ENCODE results near the gene CGNL1.

Gene CGNL1, protein sequence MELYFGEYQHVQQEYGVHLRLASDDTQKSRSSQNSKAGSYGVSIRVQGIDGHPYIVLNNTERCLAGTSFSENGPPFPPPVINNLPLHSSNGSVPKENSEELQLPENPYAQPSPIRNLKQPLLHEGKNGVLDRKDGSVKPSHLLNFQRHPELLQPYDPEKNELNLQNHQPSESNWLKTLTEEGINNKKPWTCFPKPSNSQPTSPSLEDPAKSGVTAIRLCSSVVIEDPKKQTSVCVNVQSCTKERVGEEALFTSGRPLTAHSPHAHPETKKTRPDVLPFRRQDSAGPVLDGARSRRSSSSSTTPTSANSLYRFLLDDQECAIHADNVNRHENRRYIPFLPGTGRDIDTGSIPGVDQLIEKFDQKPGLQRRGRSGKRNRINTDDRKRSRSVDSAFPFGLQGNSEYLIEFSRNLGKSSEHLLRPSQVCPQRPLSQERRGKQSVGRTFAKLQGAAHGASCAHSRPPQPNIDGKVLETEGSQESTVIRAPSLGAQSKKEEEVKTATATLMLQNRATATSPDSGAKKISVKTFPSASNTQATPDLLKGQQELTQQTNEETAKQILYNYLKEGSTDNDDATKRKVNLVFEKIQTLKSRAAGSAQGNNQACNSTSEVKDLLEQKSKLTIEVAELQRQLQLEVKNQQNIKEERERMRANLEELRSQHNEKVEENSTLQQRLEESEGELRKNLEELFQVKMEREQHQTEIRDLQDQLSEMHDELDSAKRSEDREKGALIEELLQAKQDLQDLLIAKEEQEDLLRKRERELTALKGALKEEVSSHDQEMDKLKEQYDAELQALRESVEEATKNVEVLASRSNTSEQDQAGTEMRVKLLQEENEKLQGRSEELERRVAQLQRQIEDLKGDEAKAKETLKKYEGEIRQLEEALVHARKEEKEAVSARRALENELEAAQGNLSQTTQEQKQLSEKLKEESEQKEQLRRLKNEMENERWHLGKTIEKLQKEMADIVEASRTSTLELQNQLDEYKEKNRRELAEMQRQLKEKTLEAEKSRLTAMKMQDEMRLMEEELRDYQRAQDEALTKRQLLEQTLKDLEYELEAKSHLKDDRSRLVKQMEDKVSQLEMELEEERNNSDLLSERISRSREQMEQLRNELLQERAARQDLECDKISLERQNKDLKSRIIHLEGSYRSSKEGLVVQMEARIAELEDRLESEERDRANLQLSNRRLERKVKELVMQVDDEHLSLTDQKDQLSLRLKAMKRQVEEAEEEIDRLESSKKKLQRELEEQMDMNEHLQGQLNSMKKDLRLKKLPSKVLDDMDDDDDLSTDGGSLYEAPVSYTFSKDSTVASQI

GRCh38 chr15:57375827-57376695 lies at the start of gene CGNL1:
TSS of gene CGNL1 (plus strand) at chr15:57376505. CDS start at chr15:57438000, 61,495 bp downstream.
- DNase-seq (ENCODE audit: low read depth): no peak

- no peak for DNase-seq (ENCODE audit: low read depth)
These were observed 48.3 kb upstream of the CGNL1 start for GRCh38 chr15:57327985-57328471.

GRCh38 chr15:57328479-57328878 lies 47.8 kb upstream of the CGNL1 start:
- no peak for DNase-seq (ENCODE audit: low read depth)

GRCh38 chr15:57328897-57329296 lies 47.4 kb upstream of the CGNL1 start:
- DNase-seq (ENCODE audit: low read depth): no peak

GRCh38 chr15:57329582-57330367 lies 46.5 kb upstream of the CGNL1 start:
- DNase-seq (ENCODE audit: low read depth): no peak

DNA sequence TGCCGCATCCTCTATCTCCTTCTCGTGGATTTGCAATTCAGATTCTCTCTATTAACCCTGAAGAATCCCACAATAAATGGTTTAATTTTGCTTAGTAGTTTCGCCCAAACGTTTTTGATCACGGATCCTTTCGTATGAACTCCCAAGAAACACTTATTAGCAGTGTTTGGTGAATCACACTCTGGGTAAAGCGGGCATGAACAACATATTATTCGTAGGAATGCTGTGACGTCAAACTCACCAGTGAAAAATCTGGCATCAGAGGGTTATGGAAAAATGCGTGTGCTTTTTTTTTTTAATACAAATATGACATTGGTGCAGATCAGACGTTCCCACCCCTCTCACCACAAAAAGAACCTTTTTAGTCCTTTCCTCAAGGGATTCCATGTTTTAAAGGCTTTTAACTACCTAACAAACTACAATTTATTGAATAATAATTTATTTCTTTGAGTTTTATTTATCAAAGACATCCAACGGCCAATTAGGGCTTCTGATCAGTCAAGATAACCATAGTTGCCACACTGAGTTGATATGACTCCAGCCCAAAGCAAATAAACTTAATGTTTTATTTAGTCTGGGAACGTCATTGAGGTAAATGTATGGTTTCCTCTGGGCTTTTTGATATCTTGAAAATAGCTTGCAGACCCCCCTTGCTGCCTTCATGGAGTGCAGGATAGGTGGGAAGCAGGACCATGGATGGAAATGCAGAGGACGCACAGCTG lies 45.5 kb upstream of the CGNL1 start:
- DNase-seq (ENCODE audit: low read depth): no peak

DNA sequence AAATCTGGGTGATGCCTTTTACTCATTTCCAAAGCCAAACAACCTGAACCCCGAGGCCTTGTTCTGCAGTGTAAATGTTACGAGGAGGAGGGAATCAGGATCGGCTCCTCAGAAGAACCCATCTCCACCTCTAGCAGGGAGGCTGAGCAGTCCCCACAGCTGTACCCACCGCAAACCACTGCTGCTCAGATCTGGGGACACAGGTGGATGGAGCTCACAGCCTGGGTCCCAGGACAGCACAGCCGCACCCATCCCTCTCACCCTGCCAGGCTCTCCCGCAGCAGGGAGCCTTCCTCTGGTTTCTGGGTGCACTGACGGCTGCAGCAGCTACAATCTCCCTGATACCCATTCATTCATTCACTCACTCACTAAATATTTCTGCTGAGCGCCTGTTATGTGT lies 44.0 kb upstream of the CGNL1 start:
- no peak for DNase-seq (ENCODE audit: low read depth)

GRCh38 chr15:57333487-57333886 lies 42.8 kb upstream of the CGNL1 start:
- DNase-seq (ENCODE audit: low read depth): no peak

DNA sequence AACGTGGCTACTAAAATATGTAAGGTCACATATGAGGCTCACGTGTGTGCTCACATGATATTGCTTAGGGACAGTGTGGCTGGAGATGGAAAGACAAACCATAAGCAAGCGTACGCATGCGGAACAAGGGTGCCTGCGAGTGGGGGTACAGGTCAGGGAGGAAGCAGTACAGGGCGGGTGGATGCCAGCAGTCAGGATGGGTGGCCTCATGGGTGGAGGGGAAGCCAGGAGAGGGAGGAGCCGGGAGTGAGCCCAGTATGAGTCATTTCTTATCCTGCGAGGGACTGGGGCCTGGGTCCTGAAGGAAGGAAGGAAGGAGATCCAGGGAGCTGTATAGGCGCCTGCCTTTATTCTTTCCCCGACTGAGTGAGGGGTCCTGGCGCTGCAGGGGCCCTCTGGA lies 42.0 kb upstream of the CGNL1 start:
- DNase-seq (ENCODE audit: low read depth): no peak

DNA sequence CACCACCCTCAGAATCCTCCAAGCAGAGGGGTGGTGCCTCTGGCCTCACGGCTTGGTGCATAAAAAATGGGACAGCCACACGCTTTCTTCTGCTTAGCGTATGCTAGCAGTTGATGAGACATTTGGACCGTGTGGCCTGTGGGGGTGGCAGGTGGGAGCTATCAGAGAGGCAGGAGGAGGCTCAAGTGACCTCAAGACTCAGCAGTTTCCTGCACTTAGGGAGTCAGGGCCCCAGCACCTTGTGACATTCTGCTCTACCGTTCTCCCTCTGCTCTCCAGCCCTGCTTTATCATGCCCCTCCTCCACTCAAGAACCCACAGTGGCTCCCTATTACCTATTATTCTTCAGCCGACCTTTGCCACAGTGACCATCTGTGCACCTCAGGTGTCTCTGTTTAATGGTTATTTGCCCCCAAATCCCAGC lies 41.0 kb upstream of the CGNL1 start:
- DNase-seq (ENCODE audit: low read depth): no peak

- no peak for DNase-seq (ENCODE audit: low read depth)
These were observed 40.6 kb upstream of the CGNL1 start for GRCh38 chr15:57335719-57336118.

DNA sequence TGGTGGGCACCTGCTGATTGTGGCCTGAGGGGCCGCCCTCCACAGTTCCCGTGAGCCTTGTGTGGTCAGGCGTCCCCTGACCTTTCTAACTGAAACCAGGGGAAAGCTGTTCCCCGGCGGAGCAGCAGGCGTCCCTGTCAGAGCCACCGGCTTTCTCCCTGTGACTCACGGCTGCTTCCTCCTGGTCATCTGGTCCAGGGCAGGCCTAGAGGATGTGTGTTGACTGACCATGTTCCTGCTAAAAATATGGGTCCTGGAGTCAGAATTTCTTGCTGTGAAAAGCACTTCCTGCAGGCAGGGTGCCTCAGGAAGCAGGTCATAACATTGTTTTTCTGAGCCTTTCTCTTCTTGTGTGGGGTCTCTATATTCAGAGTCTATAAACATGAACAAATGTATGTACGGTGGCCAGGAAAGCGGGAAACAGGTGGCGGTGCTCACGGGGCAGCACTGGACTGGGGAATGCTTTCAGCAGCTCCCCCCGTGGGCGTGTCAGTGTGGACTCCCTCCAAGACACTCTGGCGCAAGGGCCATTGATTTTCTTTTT lies 38.4 kb upstream of the CGNL1 start:
- DNase-seq (ENCODE audit: low read depth): no peak

- DNase-seq (ENCODE audit: low read depth): no peak
These were observed 37.0 kb upstream of the CGNL1 start for GRCh38 chr15:57339321-57339720.

DNA sequence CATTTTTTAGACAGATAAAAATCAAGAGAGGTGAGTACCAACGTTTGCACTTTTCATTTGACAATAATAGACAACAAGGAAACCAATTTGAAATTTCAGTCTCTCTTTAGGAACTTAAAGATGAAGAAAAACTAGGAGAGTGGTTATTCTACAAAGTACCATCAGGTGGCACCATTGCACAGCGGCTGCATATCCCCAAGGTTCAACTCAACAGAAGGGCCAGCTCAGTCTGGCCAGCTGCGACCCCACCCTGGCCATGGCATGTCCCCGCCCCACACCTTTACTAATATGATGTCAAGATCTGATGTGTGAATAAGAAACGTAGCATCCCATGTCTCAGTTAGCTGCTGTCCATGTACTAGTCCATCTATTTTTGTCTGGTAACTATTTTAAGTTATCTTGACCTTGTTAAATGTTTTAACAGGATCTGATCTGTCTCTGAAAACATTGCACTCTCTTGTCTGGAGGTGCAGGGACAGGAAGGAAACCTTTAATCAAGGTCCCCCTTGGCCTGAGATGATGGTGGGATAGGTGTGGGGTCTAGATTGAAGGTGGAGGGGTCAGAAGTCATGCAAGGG lies 35.5 kb upstream of the CGNL1 start:
- DNase-seq (ENCODE audit: low read depth): no peak

- DNase-seq (ENCODE audit: low read depth): no peak
These were observed 33.3 kb upstream of the CGNL1 start for GRCh38 chr15:57343048-57343447.

DNA sequence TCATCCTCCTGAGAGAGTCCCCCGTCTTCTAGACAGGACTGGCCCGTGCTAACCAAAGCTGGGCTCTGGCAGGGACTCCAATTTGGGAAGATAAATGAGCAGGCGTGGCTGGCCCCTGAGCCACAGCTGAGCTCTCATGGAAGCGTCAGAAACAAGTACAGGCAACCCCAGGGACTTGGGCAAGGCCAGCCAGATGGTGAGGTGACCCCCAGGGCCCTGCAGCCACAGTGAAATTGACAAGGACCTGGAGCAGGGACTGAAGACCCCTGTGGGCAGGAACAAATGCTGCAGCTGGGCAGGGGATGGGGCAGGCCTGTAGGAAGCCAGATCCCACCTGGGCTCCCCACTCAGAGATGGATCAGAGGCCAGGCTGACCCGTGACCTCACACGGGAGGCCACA lies 32.8 kb upstream of the CGNL1 start:
- no peak for DNase-seq (ENCODE audit: low read depth)

DNA sequence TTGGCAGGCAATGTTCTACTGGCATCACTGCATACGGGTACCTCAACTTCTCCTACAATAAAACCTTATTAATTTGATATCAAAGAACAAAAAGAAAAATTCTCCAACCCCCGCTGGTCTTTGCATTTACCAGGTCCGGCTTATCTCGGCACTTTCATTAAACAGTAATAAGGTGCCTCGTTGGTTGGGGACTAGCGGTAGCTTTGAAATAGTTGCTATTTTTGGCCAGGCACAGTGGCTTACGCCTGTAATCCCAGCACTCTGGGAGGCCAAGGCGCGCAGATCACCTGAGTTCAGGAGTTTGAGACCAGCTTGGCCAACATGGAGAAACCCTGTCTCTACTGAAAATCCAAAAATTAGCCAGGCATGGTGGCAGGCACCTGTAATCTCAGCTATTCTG lies 32.0 kb upstream of the CGNL1 start:
- no peak for DNase-seq (ENCODE audit: low read depth)

DNA sequence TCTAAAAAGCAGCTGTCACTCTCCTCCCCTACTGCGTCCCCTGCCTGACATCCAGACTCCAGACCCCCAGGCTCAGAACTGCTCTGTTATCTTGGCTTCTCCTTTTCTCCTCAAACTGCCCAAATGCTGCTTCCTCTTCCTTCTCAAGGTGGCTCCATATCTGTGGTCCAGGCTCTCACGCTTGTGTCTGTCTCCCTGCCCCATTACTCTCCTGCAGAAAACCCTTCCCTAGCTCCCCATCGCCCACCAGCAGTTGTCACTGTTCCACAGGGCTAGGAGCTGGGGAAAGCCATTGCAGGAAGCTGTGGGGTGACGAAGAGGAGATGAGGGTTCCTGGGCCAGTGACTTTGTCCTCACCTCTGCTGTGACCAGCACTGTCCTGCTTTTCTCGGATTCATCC lies 30.7 kb upstream of the CGNL1 start:
- DNase-seq (ENCODE audit: low read depth): no peak

DNA sequence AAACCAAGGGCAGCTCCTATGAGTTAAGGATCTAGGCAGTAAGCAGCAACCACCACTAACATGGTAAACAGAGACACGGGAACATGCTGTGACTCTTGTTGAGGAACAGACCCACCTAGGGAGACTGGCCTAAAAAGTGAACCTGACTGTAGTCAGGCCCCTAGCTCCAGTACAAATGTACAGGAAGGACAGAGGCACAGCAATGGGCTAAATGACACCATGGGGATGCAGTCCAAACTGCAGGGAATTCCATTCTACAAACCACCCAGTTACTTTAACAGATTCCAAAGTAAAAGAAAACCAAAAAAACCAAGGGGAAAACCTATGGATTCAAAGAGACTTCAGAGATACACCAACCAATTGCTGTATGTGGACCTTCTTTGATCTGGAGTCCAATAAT lies 28.2 kb upstream of the CGNL1 start:
- no peak for DNase-seq (ENCODE audit: low read depth)
